Measurements from ENCODE around the gene SERTAD2.

DNA sequence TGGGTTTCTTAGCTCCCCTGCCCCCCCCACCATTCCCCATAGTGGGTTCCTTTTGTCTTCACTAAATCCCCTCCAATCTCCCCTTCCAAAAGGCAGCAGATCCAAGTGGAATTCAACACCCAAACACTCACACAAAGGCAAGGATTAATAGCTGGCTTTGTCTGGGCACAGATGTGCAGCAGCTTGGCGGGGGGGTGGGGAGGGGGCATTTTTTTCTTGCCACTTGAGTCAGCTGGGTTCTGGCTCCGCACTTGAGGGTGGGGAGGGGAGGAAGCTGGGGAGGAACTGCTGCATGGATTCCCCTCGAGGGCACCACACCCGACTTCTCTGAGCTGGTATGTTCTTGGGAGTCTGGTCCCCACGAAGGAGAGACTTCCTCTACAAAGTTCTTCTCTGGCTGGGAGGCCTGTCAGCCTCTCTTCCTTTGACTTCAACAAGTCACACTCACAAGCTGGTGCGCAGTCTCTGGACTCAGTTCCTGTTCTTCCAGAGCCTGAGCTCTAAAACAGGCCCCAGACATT lies 36.0 kb downstream of the SERTAD2 start:
- TF ChIP-seq, protein P1, sequence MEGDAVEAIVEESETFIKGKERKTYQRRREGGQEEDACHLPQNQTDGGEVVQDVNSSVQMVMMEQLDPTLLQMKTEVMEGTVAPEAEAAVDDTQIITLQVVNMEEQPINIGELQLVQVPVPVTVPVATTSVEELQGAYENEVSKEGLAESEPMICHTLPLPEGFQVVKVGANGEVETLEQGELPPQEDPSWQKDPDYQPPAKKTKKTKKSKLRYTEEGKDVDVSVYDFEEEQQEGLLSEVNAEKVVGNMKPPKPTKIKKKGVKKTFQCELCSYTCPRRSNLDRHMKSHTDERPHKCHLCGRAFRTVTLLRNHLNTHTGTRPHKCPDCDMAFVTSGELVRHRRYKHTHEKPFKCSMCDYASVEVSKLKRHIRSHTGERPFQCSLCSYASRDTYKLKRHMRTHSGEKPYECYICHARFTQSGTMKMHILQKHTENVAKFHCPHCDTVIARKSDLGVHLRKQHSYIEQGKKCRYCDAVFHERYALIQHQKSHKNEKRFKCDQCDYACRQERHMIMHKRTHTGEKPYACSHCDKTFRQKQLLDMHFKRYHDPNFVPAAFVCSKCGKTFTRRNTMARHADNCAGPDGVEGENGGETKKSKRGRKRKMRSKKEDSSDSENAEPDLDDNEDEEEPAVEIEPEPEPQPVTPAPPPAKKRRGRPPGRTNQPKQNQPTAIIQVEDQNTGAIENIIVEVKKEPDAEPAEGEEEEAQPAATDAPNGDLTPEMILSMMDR (IDR thresholded peaks at IDR 0.05) = no peak
- no peak for TF ChIP-seq POLR2A (IDR thresholded peaks at IDR 0.05)
